Hepatic stellate cell (primary cell): ENCODE results near the gene SRSF2.
"Not testable (repeated sequence)": the region's sequence is repeated elsewhere in the genome, so short reads cannot be mapped to it uniquely, and the experiment has no call there.

ENCODE experiments used
- DNase-seq: peaks from one replicate; pipeline ENCODE4 v3.0.0; 2011; ENCODE audit warnings: low spot score

SRSF2 gene

DNA sequence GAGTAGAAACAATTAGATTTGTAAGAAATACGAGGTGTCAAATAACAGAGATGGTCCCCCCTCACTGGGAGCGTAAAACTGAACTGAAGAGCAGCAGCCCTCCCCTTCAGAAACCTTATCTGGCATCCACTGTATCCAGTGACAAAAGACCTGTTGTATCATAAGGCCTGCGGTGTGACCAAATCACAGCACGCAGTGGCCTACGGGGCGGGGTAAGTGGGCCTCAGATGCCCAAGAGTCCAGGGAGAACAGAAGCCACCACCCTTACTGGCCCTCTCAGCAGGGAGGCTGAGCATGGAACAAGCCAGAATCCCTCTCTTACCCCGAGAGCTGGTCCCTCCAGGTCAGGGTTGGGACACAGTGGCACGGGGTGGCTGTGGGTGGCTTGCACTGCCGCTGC, 16.2 kb downstream of the SRSF2 start:
- no peak for DNase-seq

- DNase-seq, result no peak
Measured at GRCh38 chr17:76720211-76720610, 16.9 kb downstream of the SRSF2 start.

DNA sequence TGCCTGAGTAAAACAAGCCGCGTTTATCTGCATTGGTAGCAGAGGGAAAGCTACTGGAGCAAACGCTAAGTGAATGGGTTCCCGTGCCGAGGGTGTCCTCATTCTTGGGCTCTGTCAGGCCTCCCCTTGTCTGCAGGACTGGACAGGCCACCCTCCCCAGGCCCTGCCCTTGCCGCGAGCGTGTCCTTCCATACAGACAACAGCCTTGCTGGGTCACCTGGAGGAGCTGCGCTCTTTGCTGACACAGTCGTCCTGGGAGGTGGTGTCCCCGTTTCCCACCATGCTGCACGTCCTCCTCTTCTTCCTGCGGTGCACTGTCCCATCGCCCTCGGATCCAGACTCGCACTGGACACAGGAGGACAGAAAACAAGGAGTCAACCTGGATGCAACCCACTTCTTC, 18.6 kb downstream of the SRSF2 start:
- no peak for DNase-seq

DNA sequence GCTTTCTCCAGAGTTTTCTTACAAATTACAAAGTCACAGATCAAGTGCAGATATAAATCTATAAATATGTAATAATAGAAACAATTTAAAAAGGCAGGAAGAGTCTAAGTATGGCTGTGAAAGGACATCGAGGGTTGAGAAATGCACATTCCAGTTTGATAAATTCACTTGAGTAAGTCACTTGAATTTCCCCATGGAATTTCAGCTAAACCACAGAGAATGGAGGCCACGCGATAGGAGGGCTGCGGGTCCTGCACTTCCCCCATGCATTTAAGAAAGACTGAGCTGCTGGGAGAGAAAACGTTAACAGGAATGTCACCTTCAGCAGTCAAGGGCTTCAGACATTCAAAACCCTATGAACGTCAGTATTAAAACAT, 20.3 kb downstream of the SRSF2 start:
- DNase-seq, result peak; percentile 88

GRCh38 chr17:76716146-76716838, 20.8 kb downstream of the SRSF2 start:
- DNase-seq, result peak; percentile 86

DNA sequence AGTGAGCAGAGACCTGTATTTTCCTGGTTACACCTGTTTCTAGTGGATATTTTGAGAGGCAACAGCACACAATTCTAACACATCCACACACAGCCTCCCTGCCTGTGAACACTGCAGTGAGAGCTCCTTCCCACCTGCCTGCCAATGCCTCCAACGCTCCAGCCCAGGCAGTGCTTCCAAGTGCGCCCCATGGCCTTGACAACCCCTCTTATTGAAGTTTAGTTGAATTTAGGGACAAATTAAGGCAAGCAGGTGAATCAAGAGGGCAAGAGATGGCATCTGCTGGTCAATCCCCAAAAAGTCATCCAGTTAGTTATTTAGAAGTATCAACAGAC, 21.7 kb downstream of the SRSF2 start:
- DNase-seq, result no peak

DNA sequence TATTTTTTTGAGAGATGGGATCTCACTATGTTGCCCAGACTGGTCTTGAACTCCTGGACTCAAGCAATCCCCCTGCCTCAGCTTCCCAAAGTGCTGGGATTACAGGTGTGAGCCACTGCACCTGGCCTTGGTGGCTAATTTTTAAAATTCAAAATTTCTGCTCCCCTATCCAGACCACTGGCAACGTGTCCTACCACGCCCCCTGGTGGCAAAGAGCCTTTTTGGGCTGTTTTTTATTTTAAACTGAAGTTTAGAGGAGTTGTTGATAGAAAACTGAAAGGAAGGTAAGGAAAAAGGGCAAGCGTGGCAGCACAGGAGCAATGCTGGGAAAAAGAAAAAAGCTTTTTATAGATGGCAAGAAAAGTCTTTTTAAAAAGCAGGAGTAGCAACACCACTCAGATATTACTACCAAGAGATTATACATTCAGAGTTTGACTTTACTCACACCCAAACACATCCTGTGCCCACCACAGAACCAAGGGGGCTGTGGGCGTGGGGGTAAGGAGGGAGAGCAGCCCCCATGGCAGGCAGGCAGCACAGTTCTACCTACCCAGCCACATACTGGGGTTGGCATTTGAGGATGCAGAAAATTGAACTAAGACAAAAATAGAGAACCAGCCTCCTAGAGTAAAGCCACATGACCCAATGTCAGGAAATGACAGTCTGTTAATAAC, 22.2 kb downstream of the SRSF2 start:
- peak; percentile 38 for DNase-seq

- no peak for DNase-seq
Measured at GRCh38 chr17:76714336-76714735, 22.8 kb downstream of the SRSF2 start.

DNA sequence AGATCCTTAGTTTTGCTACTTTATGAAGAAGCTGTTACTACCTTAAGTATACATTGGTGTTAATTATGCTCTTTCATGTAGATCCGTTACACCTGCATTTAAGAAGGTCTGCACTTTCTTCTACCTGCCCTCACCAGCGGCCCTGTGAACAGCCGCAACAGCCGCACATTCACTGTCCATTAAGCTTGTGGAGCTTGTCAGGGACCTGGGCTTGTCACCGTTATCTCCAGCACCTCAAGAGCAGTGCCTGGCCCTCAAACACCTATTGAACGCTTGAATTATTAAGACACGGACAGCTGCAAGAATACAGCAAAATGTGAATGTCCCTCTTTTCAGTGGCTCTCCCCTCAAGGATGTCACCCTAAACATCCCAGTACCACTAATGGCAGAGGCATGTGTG, 23.4 kb downstream of the SRSF2 start:
- no peak for DNase-seq

DNA sequence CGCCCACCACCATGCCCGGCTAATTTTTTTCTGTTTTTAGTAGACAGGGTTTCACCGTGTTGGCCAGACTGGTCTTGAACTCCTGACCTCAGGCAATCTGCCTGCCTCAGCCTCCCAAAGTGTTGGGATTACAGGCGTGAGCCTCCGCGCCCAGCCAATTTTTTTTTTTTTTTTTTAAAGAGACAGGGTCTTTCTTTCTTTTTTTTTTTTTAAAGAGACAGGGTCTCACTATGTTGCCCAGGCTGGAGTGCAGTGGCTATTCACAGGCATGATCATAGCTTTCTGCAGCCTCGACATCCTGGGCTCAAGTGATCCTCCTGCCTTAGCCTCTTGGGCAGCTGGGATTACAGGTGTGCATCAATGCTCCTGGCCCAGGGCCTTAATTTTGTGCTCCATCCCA, 24.8 kb downstream of the SRSF2 start:
- not testable (repeated sequence) for DNase-seq

GRCh38 chr17:76710863-76711611, 26.1 kb downstream of the SRSF2 start, which contains the start of gene MXRA7:
MXRA7 (minus strand) TSS chr17:76710965; CDS start chr17:76710946, 19 bp downstream.
- peak; percentile 83 for DNase-seq

- DNase-seq, result not testable (repeated sequence)
Measured at GRCh38 chr17:76709951-76710862, 26.9 kb downstream of the SRSF2 start.

DNA sequence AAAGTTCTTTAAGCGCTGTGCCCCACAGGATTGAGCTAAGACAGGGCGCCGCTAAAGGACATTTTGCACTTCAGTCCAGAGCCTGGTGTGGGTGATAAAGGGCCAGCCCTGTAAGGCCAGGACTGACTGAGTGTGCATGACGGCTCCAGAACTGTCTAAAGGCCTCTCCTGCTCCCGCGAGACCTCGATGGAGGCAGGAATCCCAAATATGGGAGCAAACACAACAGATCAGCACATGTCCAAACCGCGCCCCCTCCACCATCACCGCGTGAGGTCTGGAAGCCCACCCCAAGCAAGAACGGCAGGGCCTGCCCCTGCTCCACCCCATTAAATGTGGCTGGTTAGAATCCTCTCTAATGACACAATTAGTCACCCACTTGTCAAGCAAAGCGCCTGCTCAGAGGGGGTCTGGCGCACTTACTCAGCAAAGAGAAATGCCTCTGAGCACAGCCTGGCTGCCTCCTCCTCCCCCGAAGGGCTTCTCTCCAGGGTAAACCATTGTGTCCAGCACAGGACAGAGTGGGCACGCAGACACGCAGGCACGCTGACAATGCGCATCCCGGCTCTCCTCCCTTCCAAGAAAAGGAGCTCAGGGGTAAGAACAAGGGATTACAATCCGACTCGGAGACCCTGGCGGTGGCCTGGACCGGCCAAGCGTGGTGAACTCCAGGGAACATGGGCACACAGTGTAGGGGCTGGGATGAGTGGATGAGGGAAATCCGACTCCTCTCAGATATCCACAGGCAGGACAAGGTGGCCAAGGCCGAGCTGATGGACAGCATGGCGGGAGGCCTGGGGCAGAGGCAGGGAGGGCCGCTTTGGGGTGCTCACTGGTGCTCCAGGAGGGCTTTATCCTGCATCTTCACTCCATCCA, 27.8 kb downstream of the SRSF2 start:
- DNase-seq, result peak; percentile 97

- DNase-seq, result no peak
Measured at GRCh38 chr17:76707985-76708807, 28.9 kb downstream of the SRSF2 start.

DNA sequence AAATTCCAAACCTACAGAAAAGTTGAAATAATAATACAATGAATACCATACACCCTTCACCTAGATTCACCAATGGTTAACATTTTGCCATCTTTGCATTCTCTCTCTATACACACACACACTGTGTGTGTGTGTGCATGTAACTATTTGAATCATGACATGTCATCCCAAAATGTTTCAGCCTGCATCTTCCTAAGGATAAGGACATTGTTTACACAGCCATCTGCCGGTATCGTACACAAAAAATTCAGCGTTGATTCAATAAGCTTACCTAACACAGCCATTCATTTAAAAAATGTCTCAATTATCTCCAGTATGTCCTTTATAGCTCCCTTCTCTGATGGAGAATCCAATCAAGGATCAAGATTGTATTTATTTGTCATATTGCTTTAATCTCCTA, 30.3 kb downstream of the SRSF2 start:
- DNase-seq, result no peak

DNA sequence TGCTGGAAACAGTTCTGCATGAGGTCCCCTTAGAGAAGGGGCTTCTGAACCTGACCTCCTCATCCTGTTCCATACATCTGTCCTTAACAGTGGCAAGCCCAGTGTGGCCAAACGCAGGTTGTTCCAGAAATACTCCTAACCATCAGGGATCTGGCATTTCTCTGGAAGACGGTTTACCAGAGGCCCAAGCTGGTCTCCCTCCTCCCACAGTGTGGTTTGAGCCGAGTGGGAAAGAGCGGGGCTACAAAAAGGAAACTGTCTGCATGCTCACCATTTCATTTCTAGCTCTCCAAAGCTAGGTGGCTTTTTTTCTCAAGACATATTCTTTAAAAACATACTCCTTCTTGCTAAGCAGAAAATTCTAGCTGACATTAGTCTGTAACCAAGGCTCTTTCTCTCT, 32.3 kb downstream of the SRSF2 start:
- no peak for DNase-seq

- no peak for DNase-seq
Measured at GRCh38 chr17:76702941-76703637, 34.0 kb downstream of the SRSF2 start.

DNA sequence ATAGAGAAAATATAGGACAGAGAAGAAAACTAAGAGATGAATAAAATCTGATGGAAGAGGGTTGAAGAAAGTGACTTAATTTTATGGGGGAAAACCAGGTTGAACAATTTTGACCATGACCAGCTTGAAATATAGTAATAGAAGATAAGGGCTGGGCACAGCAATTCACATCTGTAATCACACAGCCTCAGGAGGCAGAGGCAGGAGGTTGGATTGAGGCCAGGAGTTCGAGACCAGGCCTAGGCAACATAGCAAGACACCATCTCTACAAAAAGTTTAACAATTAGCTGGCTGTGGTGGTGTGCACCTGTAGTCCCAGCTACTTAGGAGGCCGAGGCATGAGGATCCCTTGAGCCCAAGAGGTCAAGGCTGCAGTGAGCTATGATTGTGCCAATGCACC, 35.1 kb downstream of the SRSF2 start:
- DNase-seq, result no peak

GRCh38 chr17:76701471-76701967, 35.6 kb downstream of the SRSF2 start:
- DNase-seq, result no peak
